ENCODE measurements around the gene VPS45. TPM values are rescaled to one million over a fixed set of nuclear protein-coding genes. Genes with fewer than 3 reads are reported as not detected.

Gene VPS45
- total and polyA plus RNA-seq, 2 of the 4 experiments (the other 2 are of a cell fraction): 32.4 to 33.3 TPM

DNA sequence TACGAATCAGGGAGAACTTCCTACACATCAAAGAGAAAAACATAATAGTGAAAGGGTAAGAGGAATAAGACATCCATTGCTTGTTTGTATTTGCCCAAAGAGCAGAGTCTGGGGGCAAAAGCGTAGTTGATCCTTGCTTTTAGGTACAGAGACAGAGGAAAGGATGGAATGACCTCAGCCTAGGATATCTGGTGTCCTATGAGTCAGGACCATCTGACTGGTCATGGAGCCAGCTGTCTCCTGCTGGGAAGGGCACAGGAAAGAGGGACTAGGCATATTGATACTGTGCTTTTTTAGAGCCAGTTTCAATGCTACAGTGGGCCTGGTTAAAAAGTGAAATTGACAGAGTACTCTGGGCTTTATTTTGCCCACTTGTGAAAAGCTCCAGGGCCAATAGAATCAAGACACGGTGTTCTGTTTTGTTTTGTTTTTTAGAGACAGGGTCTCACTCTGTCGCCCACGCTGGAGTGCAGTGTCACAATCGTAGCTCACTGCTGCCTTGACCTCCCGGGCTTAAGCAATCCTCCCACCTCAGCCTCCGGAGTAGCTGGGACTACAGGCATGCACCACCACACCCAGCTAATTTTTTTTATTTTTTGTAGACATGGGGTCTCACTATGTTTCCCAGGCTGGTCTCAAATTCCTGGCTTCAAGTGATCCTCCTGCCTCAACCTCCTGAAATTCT, 85.3 kb downstream of the VPS45 start:
- Histone ChIP-seq H2AK5ac (ENCODE audit: low read depth, low read length) (peak overlapping the region; percentile 78; the same call in 1 of the 2 replicates), H4K91ac (ENCODE audit: insufficient read depth, low read depth, low read length) (no peak overlapping the region), H3K4me1 (ENCODE audit: control insufficient read depth, insufficient read depth, low read length) (peaks cover 35% of the 10 kb centered on the region), H3K23ac (ENCODE audit: low read depth, low read length) (peak overlapping the region; percentile 81), H2BK15ac (ENCODE audit: low read depth, low read length) (no peak overlapping the region), H3K4me3 (ENCODE audit: insufficient read depth, low read depth, low read length) (no peak overlapping the region), H4K20me1 (ENCODE audit: insufficient read depth, low read length) (peaks cover 43% of the 10 kb centered on the region), H2BK20ac (ENCODE audit: low read depth, low read length) (peak overlapping the region; percentile 46; the same call in 1 of the 2 replicates), H3K36me3 (ENCODE audit: control insufficient read depth, insufficient read depth, low read length) (peaks cover 56% of the 10 kb centered on the region), H3K14ac (replicated peaks; ENCODE audit: low read depth, low read length) (peak overlapping the region; percentile 38), H2AFZ (replicated peaks; ENCODE audit: low read length, poor library complexity) (no peak overlapping the region), H4K5ac (ENCODE audit: low read depth, low read length) (no peak overlapping the region), H3K56ac (ENCODE audit: extremely low read depth, insufficient read depth, low read length) (peak overlapping the region; percentile 36; the same call in 1 of the 2 replicates), H3K18ac (ENCODE audit: low read depth, low read length) (peak overlapping the region; percentile 53; the same call in 1 of the 2 replicates), H3K27me3 (ENCODE audit: control insufficient read depth, insufficient read depth, low read length) (no peaks in the 10 kb centered on the region), H2BK5ac (ENCODE audit: low read depth, low read length, poor library complexity, severe bottlenecking) (peak overlapping the region; percentile 84), H2AK9ac (replicated peaks; ENCODE audit: low read depth, low read length, poor library complexity) (no peak overlapping the region), H3K4ac (ENCODE audit: low read depth, low read length) (peak overlapping the region; percentile 61), H3K9me3 (ENCODE audit: control insufficient read depth, insufficient read depth, low read length) (no peaks in the 10 kb centered on the region), H3K9ac (ENCODE audit: low read depth, low read length) (peak overlapping the region; percentile 40; the same call in 1 of the 2 replicates), H3K27ac (ENCODE audit: insufficient read depth, low read length) (peak overlapping the region; percentile 38), H3K79me1 (ENCODE audit: low read depth in 1 of 2, low read length in 2 of 2) (peaks cover 38 to 81% of the 10 kb centered on the region in 2 experiments), H2BK120ac (ENCODE audit: low read depth, low read length) (peak overlapping the region; percentile 29; the same call in 1 of the 2 replicates), H3K9me1 (ENCODE audit: insufficient read depth, low read length) (peaks cover 28% of the 10 kb centered on the region), H4K8ac (ENCODE audit: low read depth in 2 of 2, low read length in 2 of 2) (peak overlapping the region in 1 of 2 experiments; percentile 69; a peak in 2 of 4 replicates), H3K4me2 (ENCODE audit: low read depth, low read length) (peak overlapping the region; percentile 49)
- intact Hi-C loops (cut with micrococcal nuclease) (no loop called here), dilution Hi-C loops (cut with HindIII; ENCODE audit: low sequenced_read_pairs, unreplicated experiment) (no loop called here), in situ Hi-C loops (cut with MboI; ENCODE audit: low sequenced_read_pairs) (no loop called here)
- 33% methylated on average over 1 of the region's 8 CpGs; no CpG with 5 or more reads in 1 of the 2 experiments for WGBS, 2 experiments (ENCODE audit: extremely low coverage in 2 of 2, insufficient read length in 1 of 2)
- no TSS peak for BruUV-seq (replicated peaks)
- ChIA-PET CTCF (no interaction called here), POLR2A (ENCODE audit: unreplicated experiment) (interaction anchor here (0.8 to 1.8 kb wide), 3 partner anchors 9 to 265 kb away, joined by 3 to 7 read pairs (median 3); a partner anchor contains a TSS)
- DNase-seq (peak; percentile 86), ATAC-seq (ENCODE audit: low read depth) (0 out of 2 replicates have a peak, but pooled peaks have one; percentile 3)
- TF ChIP-seq FOS (IDR thresholded peaks at IDR 0.05; ENCODE audit: low read depth, low read length) (peak; percentile 62), MAFK (IDR thresholded peaks at IDR 0.05; ENCODE audit: low read depth, low read length) (no peak), MAZ (IDR thresholded peaks at IDR 0.05; ENCODE audit: borderline replicate concordance, low read depth, low read length) (no peak), MXI1 (IDR thresholded peaks at IDR 0.05; ENCODE audit: borderline replicate concordance, low read depth, low read length) (no peak), POLR2A (IDR thresholded peaks at IDR 0.05; ENCODE audit: low read depth, low read length) (no peak), NFE2L2 (IDR thresholded peaks at IDR 0.05; ENCODE audit: low read depth, low read length) (no peak), RCOR1 (IDR thresholded peaks at IDR 0.05; ENCODE audit: insufficient replicate concordance, low read length) (no peak), BHLHE40 (IDR thresholded peaks at IDR 0.05; ENCODE audit: low read depth, low read length) (no peak), RFX5 (IDR thresholded peaks at IDR 0.05; ENCODE audit: low read depth, low read length) (no peak), CHD1 (IDR thresholded peaks at IDR 0.05; ENCODE audit: low read depth, low read length) (no peak)
- TF ChIP-seq, protein P1, sequence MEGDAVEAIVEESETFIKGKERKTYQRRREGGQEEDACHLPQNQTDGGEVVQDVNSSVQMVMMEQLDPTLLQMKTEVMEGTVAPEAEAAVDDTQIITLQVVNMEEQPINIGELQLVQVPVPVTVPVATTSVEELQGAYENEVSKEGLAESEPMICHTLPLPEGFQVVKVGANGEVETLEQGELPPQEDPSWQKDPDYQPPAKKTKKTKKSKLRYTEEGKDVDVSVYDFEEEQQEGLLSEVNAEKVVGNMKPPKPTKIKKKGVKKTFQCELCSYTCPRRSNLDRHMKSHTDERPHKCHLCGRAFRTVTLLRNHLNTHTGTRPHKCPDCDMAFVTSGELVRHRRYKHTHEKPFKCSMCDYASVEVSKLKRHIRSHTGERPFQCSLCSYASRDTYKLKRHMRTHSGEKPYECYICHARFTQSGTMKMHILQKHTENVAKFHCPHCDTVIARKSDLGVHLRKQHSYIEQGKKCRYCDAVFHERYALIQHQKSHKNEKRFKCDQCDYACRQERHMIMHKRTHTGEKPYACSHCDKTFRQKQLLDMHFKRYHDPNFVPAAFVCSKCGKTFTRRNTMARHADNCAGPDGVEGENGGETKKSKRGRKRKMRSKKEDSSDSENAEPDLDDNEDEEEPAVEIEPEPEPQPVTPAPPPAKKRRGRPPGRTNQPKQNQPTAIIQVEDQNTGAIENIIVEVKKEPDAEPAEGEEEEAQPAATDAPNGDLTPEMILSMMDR (conservative IDR thresholded peaks at IDR 0.05; ENCODE audit: low read depth, low read length): no peak
- TF ChIP-seq, protein P2, sequence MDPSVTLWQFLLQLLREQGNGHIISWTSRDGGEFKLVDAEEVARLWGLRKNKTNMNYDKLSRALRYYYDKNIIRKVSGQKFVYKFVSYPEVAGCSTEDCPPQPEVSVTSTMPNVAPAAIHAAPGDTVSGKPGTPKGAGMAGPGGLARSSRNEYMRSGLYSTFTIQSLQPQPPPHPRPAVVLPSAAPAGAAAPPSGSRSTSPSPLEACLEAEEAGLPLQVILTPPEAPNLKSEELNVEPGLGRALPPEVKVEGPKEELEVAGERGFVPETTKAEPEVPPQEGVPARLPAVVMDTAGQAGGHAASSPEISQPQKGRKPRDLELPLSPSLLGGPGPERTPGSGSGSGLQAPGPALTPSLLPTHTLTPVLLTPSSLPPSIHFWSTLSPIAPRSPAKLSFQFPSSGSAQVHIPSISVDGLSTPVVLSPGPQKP (IDR thresholded peaks at IDR 0.05; ENCODE audit: borderline replicate concordance, low read depth, low read length): no peak
- TF ChIP-seq, protein P3, sequence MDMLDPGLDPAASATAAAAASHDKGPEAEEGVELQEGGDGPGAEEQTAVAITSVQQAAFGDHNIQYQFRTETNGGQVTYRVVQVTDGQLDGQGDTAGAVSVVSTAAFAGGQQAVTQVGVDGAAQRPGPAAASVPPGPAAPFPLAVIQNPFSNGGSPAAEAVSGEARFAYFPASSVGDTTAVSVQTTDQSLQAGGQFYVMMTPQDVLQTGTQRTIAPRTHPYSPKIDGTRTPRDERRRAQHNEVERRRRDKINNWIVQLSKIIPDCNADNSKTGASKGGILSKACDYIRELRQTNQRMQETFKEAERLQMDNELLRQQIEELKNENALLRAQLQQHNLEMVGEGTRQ (IDR thresholded peaks at IDR 0.05; ENCODE audit: low read depth, low read length): peak; percentile 38; the same call in 1 of the 2 replicates
